ENCODE results near the gene RIF1.

DNA sequence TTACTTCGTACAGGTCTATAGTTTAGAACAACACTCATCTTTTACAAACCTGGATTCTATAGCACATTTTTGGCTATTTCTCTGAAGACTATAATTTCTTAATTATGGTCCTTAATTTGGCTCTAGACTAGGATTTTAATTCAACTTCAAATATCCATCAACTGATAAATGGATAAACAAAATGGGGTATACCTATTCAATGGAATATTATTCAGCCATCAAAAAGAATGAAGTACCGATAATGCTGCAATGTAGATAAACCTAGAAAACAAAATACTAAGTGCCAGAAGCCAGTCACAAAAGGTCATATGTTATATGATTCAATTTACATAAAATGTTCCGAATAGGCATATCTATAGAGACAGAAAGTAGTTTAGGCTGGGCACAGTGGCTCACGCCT lies 15.2 kb upstream of the RIF1 start:
- TF ChIP-seq POLR2A (IDR thresholded peaks at IDR 0.05) = no peak
- TF ChIP-seq, protein P1, sequence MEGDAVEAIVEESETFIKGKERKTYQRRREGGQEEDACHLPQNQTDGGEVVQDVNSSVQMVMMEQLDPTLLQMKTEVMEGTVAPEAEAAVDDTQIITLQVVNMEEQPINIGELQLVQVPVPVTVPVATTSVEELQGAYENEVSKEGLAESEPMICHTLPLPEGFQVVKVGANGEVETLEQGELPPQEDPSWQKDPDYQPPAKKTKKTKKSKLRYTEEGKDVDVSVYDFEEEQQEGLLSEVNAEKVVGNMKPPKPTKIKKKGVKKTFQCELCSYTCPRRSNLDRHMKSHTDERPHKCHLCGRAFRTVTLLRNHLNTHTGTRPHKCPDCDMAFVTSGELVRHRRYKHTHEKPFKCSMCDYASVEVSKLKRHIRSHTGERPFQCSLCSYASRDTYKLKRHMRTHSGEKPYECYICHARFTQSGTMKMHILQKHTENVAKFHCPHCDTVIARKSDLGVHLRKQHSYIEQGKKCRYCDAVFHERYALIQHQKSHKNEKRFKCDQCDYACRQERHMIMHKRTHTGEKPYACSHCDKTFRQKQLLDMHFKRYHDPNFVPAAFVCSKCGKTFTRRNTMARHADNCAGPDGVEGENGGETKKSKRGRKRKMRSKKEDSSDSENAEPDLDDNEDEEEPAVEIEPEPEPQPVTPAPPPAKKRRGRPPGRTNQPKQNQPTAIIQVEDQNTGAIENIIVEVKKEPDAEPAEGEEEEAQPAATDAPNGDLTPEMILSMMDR (IDR thresholded peaks at IDR 0.05 in 8 of 11, conservative IDR thresholded peaks at IDR 0.05 in 3 of 11) = no peak
- no peak for TF ChIP-seq POLR2AphosphoS5 (IDR thresholded peaks at IDR 0.05)
